ENCODE data around the gene NDE1. TPM values are rescaled to one million over a fixed set of nuclear protein-coding genes. Genes with fewer than 3 reads are reported as not detected.

The NDE1 gene
- total and polyA plus RNA-seq, 9 of the 15 experiments (the other 6 are each of a cell fraction or from before 2014, with no cell fraction given) = 3.1 to 59.9 (median 30.0) TPM

- TF ChIP-seq ATF3 (IDR thresholded peaks at IDR 0.05) (peak; percentile 91), ATF3 (CRISPR knock-in tag; conservative IDR thresholded peaks at IDR 0.05) (0 out of 2 replicates have a peak, but pooled peaks have one; percentile 46), ZNF639 (CRISPR knock-in tag; conservative IDR thresholded peaks at IDR 0.05 in 1 of 2, IDR thresholded peaks at IDR 0.05 in 1 of 2) (peak in 1 of 2 experiments; percentile 78; a peak in 1 of 4 replicates)
These were observed 32.1 kb downstream of the NDE1 start (continued) for GRCh38 chr16:15682105-15682570.

GRCh38 chr16:15686287-15686686, 36.2 kb downstream of the NDE1 start:
- ATAC-seq (no peak), DNase-seq (ENCODE audit: extremely low read depth in 1 of 4, low spot score in 3 of 4) (no peak), FAIRE-seq (no peak)
- BruUV-seq (replicated peaks) = no TSS peak
- H3K9me3 ChIP-seq (replicated peaks; ENCODE audit: control insufficient read depth, insufficient read depth, low read depth, low read length) = no peaks in the 10 kb centered on the region
- H3K27ac ChIP-seq (ENCODE audit: extremely low read depth, low read depth, low read length) = no peak overlapping the region
- H3K9ac ChIP-seq (ENCODE audit: insufficient read depth in 1 of 2, low read depth in 2 of 2, low read length in 2 of 2) = no peak overlapping the region
- H3K4me2 ChIP-seq (ENCODE audit: insufficient read depth, low read length) = no peak overlapping the region
- ChIA-PET CTCF (ENCODE audit: low intra/inter-chr PET ratio) (no interaction called here), POLR2A (interaction anchor here (0.7 kb wide), 1 partner anchor 1763 kb away, joined by 3 read pairs; no protein-coding TSS in a partner anchor)
- H4K20me1 ChIP-seq (replicated peaks; ENCODE audit: control insufficient read depth, insufficient read depth, low read length) = no peaks in the 10 kb centered on the region
- intact Hi-C loops (cut with micrococcal nuclease) (no loop called here), in situ Hi-C loops (cut with MboI) (no loop called here)
- WGBS (ENCODE audit: insufficient coverage, low coverage, missing lambda C conversion rate) = 100% methylated on average over 2 of the region's 2 CpGs
- no peaks in the 10 kb centered on the region for H3K79me2 ChIP-seq (ENCODE audit: control insufficient read depth, insufficient read depth, low read length)
- H3K9me1 ChIP-seq (ENCODE audit: control insufficient read depth, insufficient read depth, low read length) = no peaks in the 10 kb centered on the region
- H2AFZ ChIP-seq (ENCODE audit: low read depth, low read length) = no peak overlapping the region
- no peak overlapping the region for H3K4me3 ChIP-seq
- no peaks in the 10 kb centered on the region for H3K27me3 ChIP-seq (ENCODE audit: control insufficient read depth in 2 of 2, insufficient read depth in 2 of 2, low read length in 2 of 2)
- H3K4me1 ChIP-seq (replicated peaks in 1 of 2; ENCODE audit: control insufficient read depth in 2 of 2, insufficient read depth in 2 of 2, low read length in 2 of 2) = no peaks in the 10 kb centered on the region; a peak in 1 of 5 replicates
- peaks cover 67% of the 10 kb centered on the region; the same call in 2 of the 3 replicates for H3K36me3 ChIP-seq (ENCODE audit: control insufficient read depth, insufficient read depth, low read length)
- TF ChIP-seq BCOR (IDR thresholded peaks at IDR 0.05) (no peak), ZSCAN29 (IDR thresholded peaks at IDR 0.05) (no peak), ZNF311 (CRISPR knock-in tag; IDR thresholded peaks at IDR 0.05) (no peak), MYNN (IDR thresholded peaks at IDR 0.05) (no peak), MYNN (CRISPR knock-in tag; IDR thresholded peaks at IDR 0.05) (no peak), NEUROD1 (IDR thresholded peaks at IDR 0.05; ENCODE audit: borderline replicate concordance, low read depth, low read length, partially characterized antibody) (no peak), ZNF165 (CRISPR knock-in tag; IDR thresholded peaks at IDR 0.05; ENCODE audit: borderline replicate concordance) (no peak), ZHX1 (conservative IDR thresholded peaks at IDR 0.05; ENCODE audit: low read length) (no peak), BRCA1 (IDR thresholded peaks at IDR 0.05) (no peak), BRCA1 (CRISPR knock-in tag; IDR thresholded peaks at IDR 0.05) (no peak)
- TF ChIP-seq, protein P1, sequence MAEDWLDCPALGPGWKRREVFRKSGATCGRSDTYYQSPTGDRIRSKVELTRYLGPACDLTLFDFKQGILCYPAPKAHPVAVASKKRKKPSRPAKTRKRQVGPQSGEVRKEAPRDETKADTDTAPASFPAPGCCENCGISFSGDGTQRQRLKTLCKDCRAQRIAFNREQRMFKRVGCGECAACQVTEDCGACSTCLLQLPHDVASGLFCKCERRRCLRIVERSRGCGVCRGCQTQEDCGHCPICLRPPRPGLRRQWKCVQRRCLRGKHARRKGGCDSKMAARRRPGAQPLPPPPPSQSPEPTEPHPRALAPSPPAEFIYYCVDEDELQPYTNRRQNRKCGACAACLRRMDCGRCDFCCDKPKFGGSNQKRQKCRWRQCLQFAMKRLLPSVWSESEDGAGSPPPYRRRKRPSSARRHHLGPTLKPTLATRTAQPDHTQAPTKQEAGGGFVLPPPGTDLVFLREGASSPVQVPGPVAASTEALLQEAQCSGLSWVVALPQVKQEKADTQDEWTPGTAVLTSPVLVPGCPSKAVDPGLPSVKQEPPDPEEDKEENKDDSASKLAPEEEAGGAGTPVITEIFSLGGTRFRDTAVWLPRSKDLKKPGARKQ (CRISPR knock-in tag; IDR thresholded peaks at IDR 0.05) = no peak
